ENCODE results near the gene RIPK1.
"Not testable (repeated sequence)": the region's sequence is repeated elsewhere in the genome, so short reads cannot be mapped to it uniquely, and the experiment has no call there.

Gene RIPK1

GRCh38 chr6:3068329-3069214 is at the start of gene RIPK1:
Gene RIPK1 (plus strand): TSS chr6:3068494. CDS start chr6:3076824, 8,330 bp downstream.
- DNase-seq: peak; percentile 52

GRCh38 chr6:3019065-3019464 is 49.2 kb upstream of the RIPK1 start:
- DNase-seq: no peak

GRCh38 chr6:3019749-3020320 is 48.5 kb upstream of the RIPK1 start:
- no peak for DNase-seq

GRCh38 chr6:3020976-3021598 is 47.2 kb upstream of the RIPK1 start:
- DNase-seq: not testable (repeated sequence)

- DNase-seq: no peak
Measured at GRCh38 chr6:3022765-3023662, 45.3 kb upstream of the RIPK1 start.

GRCh38 chr6:3023663-3024483 is 44.4 kb upstream of the RIPK1 start:
- peak; percentile 74 for DNase-seq

GRCh38 chr6:3026791-3027626 is 41.3 kb upstream of the RIPK1 start:
- no peak for DNase-seq

GRCh38 chr6:3028156-3028555 is 40.1 kb upstream of the RIPK1 start:
- not testable (repeated sequence) for DNase-seq

GRCh38 chr6:3031857-3032640 is 36.2 kb upstream of the RIPK1 start:
- peak; percentile 3 for DNase-seq

- DNase-seq: no peak
Measured at GRCh38 chr6:3032986-3033385, 35.3 kb upstream of the RIPK1 start.

- no peak for DNase-seq
Measured at GRCh38 chr6:3033652-3034051, 34.6 kb upstream of the RIPK1 start.

GRCh38 chr6:3035397-3035796 is 32.9 kb upstream of the RIPK1 start:
- DNase-seq: no peak

GRCh38 chr6:3036861-3037637 is 31.2 kb upstream of the RIPK1 start:
- DNase-seq: no peak

- no peak for DNase-seq
Measured at GRCh38 chr6:3037638-3038365, 30.5 kb upstream of the RIPK1 start.

GRCh38 chr6:3039384-3039783 is 28.9 kb upstream of the RIPK1 start:
- DNase-seq: no peak

GRCh38 chr6:3041147-3041546 is 27.1 kb upstream of the RIPK1 start:
- DNase-seq: no peak

- DNase-seq: no peak
Measured at GRCh38 chr6:3041606-3042005, 26.7 kb upstream of the RIPK1 start.

GRCh38 chr6:3045369-3045768 is 22.9 kb upstream of the RIPK1 start:
- DNase-seq: no peak

- no peak for DNase-seq
Measured at GRCh38 chr6:3045777-3046176, 22.5 kb upstream of the RIPK1 start.
